Endodermal cell (in vitro differentiated cells): ENCODE measurements around the gene MACO1. TPM values are rescaled to one million over a fixed set of nuclear protein-coding genes. Genes with fewer than 3 reads are reported as not detected.

Experiments
- DNase-seq: peaks from one replicate; pipeline ENCODE4 v3.0.0-alpha.2; 2017
- H3K27ac ChIP-seq: 2 replicates; pipeline ENCODE4 v1.5.1; 2013; ENCODE audit warnings: mild to moderate bottlenecking, low read depth, low read length, moderate library complexity
- H3K27me3 ChIP-seq: 2 replicates; pipeline ENCODE4 v1.6.1; 2013; ENCODE audit warnings: mild to moderate bottlenecking, low read length, moderate library complexity; ENCODE audit not compliant: insufficient read depth, control insufficient read depth, poor library complexity, severe bottlenecking
- H3K36me3 ChIP-seq: 2 replicates; pipeline ENCODE4 v1.7.0; 2013; ENCODE audit warnings: mild to moderate bottlenecking, low read length, moderate library complexity; ENCODE audit not compliant: control insufficient read depth, insufficient read depth
- H3K4me1 ChIP-seq: one replicate; pipeline ENCODE4 v1.7.0; 2013; ENCODE audit warnings: low read length; ENCODE audit not compliant: control insufficient read depth, insufficient read depth
- H3K4me3 ChIP-seq: 2 replicates; pipeline ENCODE4 v1.5.1; 2013; ENCODE audit warnings: mild to moderate bottlenecking, low read length, moderate library complexity
- H3K9ac ChIP-seq: 2 replicates; pipeline ENCODE4 v1.6.1; 2013; ENCODE audit warnings: mild to moderate bottlenecking, low read length, moderate library complexity; ENCODE audit not compliant: poor library complexity, severe bottlenecking; ENCODE audit errors: extremely low read depth
- H3K9me3 ChIP-seq: 2 replicates; pipeline ENCODE4 v1.6.1; 2013; ENCODE audit warnings: mild to moderate bottlenecking, low read length, moderate library complexity; ENCODE audit not compliant: control insufficient read depth
- H3K27ac Mint-ChIP-seq: 2 replicates; pipeline ENCODE4 v1.8.0; 2020; ENCODE audit warnings: mixed read lengths
- H3K27me3 Mint-ChIP-seq: 2 replicates; pipeline ENCODE4 v1.8.0; 2021; ENCODE audit warnings: mild to moderate bottlenecking, mixed read lengths; ENCODE audit not compliant: insufficient read depth
- H3K36me3 Mint-ChIP-seq: 2 replicates; pipeline ENCODE4 v1.8.0; 2020; ENCODE audit warnings: low read depth, mixed read lengths
- H3K4me1 Mint-ChIP-seq: 2 replicates; pipeline ENCODE4 v1.8.0; 2020; ENCODE audit warnings: mixed read lengths
- H3K4me3 Mint-ChIP-seq: 2 replicates; pipeline ENCODE4 v1.8.0; 2020; ENCODE audit warnings: mild to moderate bottlenecking, moderate library complexity, mixed read lengths
- H3K9me3 Mint-ChIP-seq: 2 replicates; pipeline ENCODE4 v1.8.0; 2020; ENCODE audit warnings: mild to moderate bottlenecking, mixed read lengths
- CTCF ChIP-seq: fragments of 200-600 bp; sonication (generic); conservative IDR thresholded peaks from 2 replicates; pipeline ENCODE4 v1.5.0; 2021; ENCODE audit warnings: antibody characterized with exemption, mild to moderate bottlenecking
- WGBS, 2 experiments: methylation state at CpG; one replicate each; pipeline versions ENCODE4 v1.1.5 to v1.1.7; 2013; ENCODE audit warnings: missing lambda C conversion rate in 2 of 2, mixed read lengths in 1 of 2; ENCODE audit not compliant: insufficient coverage in 1 of 2, insufficient read length in 1 of 2; 5-methylcytosine and 5-hydroxymethylcytosine counted together
- total RNA-seq, 2 donors: library from RNA; stranded (reverse); fragmentation: NEBNext Ultra II Directional in 1 of 2; extraction: Animal tissue kit (Norgen Biotek cat#: 25700) in 1 of 2; gene quantifications; 2 replicates in 1 of 2; 3 replicates in 1 of 2; pipeline ENCODE4 v1.2.1, GENCODE V29; 2021

MACO1 gene
- total RNA-seq, 2 donors from 2014 or later = 13.1 to 14.1 TPM

GRCh38 chr1:25482211-25482610 lies 51.5 kb downstream of the MACO1 start:
- H3K27ac ChIP-seq = no peak overlapping the region

GRCh38 chr1:25484096-25484495 lies 53.4 kb downstream of the MACO1 start:
- H3K9me3 Mint-ChIP-seq = no peaks in the 10 kb centered on the region
- WGBS, 2 experiments = 93 to 100% methylated on average over 8 to 10 of the region's 10 CpGs
- peaks cover 20% of the 10 kb centered on the region for H3K27me3 Mint-ChIP-seq
- no peak overlapping the region for H3K4me3 ChIP-seq
- no peak overlapping the region for H3K4me3 Mint-ChIP-seq
- no peak for TF ChIP-seq CTCF
- H3K4me1 Mint-ChIP-seq = peaks cover 12% of the 10 kb centered on the region
- H3K27ac Mint-ChIP-seq = no peak overlapping the region
- H3K9me3 ChIP-seq = no peaks in the 10 kb centered on the region
- peaks cover 26% of the 10 kb centered on the region for H3K36me3 ChIP-seq
- H3K9ac ChIP-seq = no peak overlapping the region
- peaks cover 22% of the 10 kb centered on the region for H3K36me3 Mint-ChIP-seq
- no peak for DNase-seq
- no peaks in the 10 kb centered on the region for H3K4me1 ChIP-seq
- peaks cover 52% of the 10 kb centered on the region for H3K27me3 ChIP-seq
- H3K27ac ChIP-seq = no peak overlapping the region

More at GRCh38 chr1:25482211-25482610, 51.5 kb downstream of the MACO1 start:
- no peak overlapping the region for H3K9ac ChIP-seq
- peaks cover 21% of the 10 kb centered on the region for H3K4me1 Mint-ChIP-seq
- peaks cover 55% of the 10 kb centered on the region for H3K27me3 ChIP-seq
- DNase-seq = no peak
- H3K4me3 ChIP-seq = no peak overlapping the region
- H3K27ac Mint-ChIP-seq = no peak overlapping the region
- H3K36me3 Mint-ChIP-seq = peaks cover 17% of the 10 kb centered on the region
- H3K27me3 Mint-ChIP-seq = peaks cover 22% of the 10 kb centered on the region
- H3K9me3 ChIP-seq = no peaks in the 10 kb centered on the region
- 91 to 100% methylated on average over 1 of the region's 1 CpG for WGBS, 2 experiments
- no peak for TF ChIP-seq CTCF
- no peak overlapping the region for H3K4me3 Mint-ChIP-seq
- H3K36me3 ChIP-seq = peaks cover 20% of the 10 kb centered on the region
- H3K9me3 Mint-ChIP-seq = no peaks in the 10 kb centered on the region
- peaks cover 7% of the 10 kb centered on the region for H3K4me1 ChIP-seq

GRCh38 chr1:25484533-25484932 lies 53.8 kb downstream of the MACO1 start:
- Mint-ChIP-seq H3K27me3 (peaks cover 18% of the 10 kb centered on the region), H3K4me1 (peaks cover 12% of the 10 kb centered on the region), H3K27ac (no peak overlapping the region)

More at GRCh38 chr1:25484533-25484932, 53.8 kb downstream of the MACO1 start:
- Histone ChIP-seq H3K9ac (no peak overlapping the region), H3K4me1 (no peaks in the 10 kb centered on the region), H3K9me3 (no peaks in the 10 kb centered on the region), H3K27me3 (peaks cover 47% of the 10 kb centered on the region), H3K36me3 (peaks cover 28% of the 10 kb centered on the region), H3K27ac (no peak overlapping the region), H3K4me3 (no peak overlapping the region)
- H3K4me3 Mint-ChIP-seq = no peak overlapping the region
- no peak for DNase-seq
- no peaks in the 10 kb centered on the region for H3K9me3 Mint-ChIP-seq
- no peak for TF ChIP-seq CTCF
- peaks cover 22% of the 10 kb centered on the region for H3K36me3 Mint-ChIP-seq
- WGBS, 2 experiments = 71 to 82% methylated on average over 1 of the region's 1 CpG
